Stimulated activated naive CD4-positive, alpha-beta T cell treated with Interleukin-2 at 50 U/mL for 16 hours (primary cell): ENCODE results near the gene HSP90AB1.

ENCODE experiments used
- DNase-seq: peaks from one replicate; lab custom pipeline; 2025; lab: John Stamatoyannopoulos, UW

Gene HSP90AB1

DNA sequence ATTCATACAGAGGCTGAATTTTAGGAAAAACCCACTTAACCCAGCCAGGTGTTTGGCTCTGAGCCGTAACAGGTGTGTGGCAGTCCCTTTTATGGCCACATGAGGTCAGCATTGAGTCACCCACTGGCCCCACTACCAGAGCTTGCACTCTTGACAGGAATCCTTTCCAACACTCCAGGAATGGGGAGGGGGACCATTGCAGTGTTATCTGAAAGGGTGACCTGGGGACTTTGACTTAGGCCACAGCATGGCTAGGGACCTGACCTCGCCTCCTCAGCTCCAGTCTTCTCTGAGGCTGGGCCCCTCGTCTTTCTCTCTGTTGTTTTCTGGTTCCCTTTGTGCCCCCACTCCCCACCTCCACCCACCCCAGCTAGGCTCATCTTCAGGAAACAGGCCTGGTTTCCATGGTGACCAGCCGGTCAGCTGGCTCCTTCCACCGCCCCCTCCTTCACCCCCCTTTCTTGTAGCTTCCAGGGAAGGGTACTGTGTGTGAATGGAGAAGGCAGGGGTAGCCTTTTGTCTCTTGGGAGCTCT, 21.3 kb downstream of the HSP90AB1 start:
- peak; percentile 34 for DNase-seq

DNA sequence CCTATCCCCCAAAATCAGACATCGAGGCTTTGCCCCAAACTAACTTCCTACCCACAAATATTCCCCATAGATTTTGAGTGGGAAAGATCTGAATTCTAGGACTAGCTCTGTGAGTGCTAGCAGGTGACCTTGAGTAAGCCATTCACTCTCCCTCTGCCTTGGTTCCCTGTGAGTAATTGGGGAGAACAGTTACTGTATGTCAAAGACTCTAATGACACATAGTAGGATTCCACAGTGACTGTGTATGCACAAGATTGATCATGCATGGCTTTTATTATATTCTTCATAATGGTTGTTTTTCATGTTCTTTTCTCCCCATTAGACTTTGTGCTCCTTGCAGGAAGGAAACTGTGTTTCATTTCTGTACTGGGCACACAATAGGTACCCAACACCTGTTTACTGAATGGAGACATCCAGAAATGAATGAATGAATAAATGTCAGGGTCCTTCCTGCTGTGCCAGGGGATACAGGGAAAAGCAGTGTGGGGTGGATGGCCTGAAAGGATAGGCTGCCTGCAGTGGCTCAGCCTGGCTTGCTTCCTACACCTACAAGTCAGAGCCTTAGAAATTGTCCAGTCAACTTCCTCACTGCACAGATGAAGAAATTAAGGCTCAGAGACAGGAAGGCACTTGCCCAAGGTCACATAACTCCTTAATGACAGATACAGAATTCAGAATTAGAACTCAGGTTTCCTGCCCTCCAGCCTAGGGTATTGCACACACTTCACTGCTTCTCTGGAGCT, 22.4 kb downstream of the HSP90AB1 start:
- DNase-seq: no peak

DNA sequence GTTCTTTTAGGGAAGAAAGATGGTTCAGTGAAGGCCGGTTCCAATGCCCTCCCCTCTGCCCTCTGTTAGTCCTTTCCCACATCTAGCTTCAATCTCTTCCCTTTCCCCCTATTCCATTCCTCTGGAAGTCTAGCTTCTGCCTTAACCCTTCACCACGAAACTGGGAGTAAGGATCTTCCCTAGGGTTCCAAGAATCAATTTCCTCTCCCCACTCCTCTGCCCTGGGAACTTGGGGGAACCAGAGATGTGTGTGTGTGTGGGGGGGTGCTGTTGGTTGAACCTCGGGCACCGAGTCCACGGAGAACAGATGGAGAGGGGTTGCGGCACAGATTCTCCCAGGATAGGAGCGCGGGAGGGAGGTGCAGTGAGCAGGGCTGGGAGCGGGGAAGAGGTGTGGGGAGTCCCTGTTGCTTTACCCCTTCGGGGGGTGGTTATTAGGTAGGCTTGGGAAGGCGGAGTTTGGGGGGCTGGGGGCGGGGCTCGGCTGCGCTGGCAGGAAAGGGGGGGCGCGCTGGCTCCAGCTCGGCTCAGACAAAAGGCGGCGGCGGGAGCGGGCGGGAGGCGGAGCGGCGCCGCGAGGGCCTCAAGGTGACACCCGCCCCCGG, 23.1 kb downstream of the HSP90AB1 start, which contains the start of gene TMEM151B:
Gene TMEM151B, plus strand, starts transcription at position 530 of the 605 bp plus-strand sequence. CDS start 293 bp downstream, outside the sequence.
- DNase-seq: no peak

DNA sequence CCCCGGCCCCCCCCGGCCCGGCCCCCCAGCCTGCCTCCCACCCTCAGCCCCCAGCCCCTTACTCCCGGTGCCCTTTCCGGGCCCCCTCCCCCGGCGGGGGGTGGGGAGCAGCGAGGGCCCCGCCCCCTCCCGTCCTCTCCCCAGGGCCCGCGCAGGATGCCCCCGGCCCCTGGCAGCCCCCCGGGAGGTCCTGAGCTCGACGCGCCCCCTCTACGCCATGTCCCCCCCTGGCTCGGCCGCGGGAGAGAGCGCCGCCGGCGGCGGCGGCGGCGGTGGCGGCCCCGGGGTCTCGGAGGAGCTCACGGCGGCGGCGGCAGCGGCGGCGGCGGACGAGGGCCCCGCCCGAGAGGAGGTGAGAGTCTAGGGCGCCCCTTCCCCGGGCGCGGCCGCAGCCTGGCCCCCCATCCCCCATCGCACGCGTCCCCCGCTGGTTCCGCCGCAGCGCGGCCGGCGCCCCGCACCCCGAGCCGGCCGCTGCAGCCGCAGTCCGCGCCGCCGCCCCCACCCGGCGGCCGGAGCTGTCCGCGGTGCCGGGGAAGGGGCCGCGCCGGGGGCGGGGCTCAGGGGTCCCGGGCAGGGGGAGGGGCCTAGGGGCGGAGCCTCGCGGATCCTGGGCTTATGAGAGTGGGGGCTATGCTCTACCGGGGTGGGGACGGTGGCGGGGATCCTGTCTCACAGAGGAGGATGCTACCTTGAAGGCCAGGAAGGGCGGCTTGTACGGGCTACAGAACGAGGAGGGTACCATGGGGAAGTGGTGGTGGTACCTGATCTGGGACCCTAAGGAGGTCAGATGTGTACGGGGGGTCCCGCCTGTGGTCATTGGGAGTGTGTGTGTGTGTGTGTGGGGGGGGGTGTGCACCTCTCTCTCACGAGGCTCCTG, 23.9 kb downstream of the HSP90AB1 start:
- DNase-seq: no peak

DNA sequence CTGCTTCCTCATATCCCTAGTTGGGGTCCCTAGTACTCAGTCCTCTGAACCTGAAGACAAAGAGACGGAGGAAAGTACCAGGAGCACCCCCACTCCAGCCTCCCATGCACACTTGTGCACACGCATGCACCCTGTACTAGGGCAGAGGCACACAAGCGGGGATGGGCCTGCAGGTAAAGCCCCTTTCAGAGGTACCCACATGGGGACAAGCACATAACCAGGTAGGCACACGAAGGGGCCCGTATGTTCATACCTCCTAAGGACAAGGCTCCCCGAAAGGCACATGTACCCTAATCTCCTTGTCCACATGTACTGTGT, 24.5 kb downstream of the HSP90AB1 start:
- no peak for DNase-seq

DNA sequence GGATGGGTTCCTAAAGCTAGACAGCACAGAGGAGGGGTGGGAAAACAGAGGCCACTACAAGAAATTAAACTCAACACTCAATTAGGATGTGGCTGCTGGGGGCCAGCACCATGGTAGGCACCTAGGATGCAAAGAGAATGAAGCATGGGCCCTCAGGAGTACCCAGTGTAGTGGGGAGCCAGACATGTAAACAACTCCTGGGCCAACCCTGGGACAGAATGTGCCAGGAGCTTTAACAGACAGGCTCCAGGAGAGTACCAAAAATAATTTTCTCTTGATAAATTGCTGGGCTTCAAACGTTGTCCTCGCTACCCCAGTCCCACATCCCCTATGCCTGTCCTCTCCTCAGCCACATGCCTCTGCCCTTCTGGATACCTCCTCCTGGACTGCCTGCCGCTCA, 25.0 kb downstream of the HSP90AB1 start:
- no peak for DNase-seq

DNA sequence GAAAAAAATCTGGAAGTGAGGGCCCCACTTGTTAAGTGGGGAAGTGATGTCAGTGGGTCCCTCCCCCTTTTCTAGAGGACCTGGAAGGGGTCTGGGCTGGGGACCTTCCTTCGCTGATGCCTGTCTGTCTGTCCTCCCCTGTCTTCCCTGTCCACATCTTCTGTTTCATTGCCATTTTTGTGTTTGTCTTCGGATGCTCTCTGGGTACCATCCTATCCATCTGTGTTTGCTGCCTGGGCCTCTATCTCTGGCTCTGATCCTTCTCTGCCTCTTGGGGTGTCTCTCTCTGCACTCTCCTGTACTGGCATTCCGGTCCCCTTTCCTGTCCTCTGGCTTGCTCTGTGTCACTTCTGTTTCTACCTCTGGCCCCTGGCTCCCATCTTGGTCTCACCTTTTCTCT, 25.6 kb downstream of the HSP90AB1 start:
- no peak for DNase-seq

DNA sequence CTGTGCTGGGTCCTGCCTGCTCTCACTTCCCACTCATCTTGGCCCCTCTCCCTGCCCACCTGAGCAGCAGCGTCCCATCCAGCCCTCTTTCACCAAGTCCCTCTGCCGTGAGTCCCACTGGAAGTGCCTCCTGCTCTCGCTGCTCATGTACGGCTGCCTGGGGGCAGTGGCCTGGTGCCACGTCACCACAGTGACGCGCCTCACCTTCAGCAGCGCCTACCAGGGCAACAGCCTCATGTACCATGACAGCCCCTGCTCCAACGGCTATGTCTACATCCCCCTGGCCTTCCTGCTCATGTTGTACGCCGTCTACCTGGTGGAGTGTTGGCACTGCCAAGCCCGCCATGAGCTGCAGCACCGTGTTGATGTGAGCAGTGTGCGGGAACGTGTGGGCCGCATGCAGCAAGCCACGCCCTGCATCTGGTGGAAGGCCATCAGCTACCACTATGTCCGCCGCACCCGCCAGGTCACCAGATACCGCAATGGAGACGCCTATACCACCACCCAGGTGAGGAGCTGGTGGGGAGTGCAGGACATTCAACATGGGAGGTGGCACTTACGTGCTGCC, 26.2 kb downstream of the HSP90AB1 start:
- no peak for DNase-seq

DNA sequence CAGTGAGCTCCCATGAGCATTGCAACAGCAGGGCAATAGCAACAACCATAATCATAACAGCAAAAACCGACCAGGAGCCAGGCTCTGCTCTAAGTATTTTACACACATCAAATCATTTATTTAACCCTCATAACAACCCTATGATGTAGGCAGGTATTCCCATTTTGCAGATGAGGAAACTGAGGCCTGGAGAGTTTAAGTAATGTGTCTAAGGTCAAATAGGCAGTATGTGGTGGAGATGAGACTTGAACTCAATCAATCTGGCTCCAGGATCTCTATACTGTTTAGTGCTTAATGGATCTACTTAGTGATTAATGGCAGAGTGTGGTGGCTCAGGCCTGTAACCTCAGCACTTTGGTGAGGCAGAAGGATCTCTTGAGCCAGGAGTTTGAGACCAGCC, 26.7 kb downstream of the HSP90AB1 start:
- DNase-seq: no peak

DNA sequence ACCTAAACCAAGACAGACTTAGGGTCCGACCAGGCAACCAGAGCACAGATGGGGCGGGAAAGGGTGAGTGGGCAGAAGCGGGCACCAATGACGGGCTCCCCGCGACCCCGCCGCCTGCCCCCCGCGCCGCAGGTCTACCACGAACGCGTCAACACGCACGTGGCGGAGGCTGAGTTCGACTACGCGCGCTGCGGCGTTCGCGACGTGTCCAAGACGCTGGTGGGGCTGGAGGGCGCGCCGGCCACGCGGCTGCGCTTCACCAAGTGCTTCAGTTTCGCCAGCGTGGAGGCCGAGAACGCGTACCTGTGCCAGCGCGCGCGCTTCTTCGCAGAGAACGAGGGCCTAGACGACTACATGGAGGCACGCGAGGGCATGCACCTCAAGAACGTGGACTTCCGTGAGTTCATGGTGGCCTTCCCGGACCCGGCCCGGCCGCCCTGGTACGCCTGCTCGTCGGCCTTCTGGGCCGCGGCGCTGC, 28.4 kb downstream of the HSP90AB1 start:
- DNase-seq: no peak

DNA sequence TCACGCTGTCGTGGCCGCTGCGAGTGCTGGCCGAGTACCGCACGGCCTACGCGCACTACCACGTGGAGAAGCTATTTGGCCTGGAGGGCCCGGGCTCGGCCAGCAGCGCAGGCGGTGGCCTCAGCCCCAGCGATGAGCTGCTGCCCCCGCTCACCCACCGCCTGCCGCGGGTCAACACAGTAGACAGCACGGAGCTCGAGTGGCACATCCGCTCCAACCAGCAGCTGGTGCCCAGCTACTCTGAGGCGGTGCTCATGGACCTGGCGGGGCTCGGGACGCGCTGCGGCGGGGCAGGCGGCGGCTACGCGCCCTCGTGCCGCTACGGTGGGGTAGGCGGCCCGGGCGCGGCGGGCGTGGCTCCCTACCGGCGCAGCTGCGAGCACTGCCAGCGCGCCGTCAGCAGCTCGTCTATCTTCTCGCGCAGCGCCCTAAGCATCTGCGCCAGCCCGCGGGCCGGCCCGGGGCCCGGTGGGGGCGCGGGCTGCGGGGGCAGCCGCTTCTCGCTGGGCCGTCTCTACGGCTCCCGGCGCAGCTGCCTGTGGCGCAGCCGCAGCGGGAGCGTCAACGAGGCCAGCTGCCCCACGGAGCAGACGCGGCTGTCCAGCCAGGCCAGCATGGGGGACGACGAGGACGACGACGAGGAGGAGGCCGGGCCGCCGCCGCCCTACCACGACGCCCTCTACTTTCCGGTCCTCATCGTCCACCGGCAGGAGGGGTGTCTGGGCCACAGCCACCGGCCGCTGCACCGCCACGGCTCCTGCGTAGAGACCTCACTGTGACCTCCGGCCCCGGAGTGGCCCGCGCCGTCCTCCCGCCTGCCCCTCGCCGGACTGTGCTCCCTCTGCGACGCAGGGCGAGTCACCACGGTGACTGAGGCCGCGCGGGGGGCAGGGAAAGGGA, 29.1 kb downstream of the HSP90AB1 start:
- DNase-seq: no peak

DNA sequence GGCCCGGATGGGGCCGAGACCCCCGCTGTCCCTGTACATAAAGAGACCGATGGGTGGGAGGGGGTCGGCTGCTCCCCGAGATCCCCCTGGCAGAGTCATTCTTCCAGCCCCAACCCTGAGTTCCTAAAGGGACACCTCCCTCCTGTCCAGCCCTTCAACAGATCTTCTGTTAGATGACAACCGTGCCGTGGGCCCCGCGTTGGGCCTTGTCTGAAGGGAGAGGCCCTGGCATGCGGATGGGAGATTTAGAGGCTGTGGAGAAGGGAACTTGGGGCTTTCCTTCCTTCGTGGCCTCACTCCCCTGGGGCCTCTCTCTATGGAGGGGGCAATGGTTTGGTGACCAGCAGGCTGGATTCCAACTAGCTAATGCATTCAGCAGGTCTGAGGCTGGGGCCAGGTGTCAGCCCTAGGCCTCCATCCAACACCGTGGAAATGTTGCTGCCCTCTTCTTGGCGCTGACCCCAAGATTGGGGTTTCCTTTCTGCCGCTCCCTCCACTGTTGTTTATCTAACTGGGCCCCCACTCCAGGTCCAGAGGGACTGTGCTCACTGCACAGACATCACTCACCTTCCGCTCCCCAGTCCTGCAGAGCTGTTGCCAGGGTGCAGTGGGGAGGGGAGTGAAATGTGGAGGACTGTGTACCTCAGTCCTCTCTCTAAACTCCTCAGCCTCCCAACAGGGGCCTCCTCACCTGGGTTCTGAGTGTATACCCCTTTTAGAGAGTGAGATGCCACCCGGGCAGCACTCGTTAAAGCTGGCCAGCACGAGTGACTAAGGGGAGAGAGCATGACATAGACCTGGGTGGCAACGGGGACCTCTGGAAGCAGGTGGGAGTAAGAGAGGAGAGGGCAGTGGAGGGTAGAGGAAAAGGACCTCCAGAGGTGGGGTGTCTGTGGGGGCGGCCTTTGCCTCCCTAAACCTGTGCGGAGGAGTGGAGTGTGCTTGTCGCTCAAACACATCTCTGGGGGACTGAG, 30.1 kb downstream of the HSP90AB1 start:
- DNase-seq: no peak

DNA sequence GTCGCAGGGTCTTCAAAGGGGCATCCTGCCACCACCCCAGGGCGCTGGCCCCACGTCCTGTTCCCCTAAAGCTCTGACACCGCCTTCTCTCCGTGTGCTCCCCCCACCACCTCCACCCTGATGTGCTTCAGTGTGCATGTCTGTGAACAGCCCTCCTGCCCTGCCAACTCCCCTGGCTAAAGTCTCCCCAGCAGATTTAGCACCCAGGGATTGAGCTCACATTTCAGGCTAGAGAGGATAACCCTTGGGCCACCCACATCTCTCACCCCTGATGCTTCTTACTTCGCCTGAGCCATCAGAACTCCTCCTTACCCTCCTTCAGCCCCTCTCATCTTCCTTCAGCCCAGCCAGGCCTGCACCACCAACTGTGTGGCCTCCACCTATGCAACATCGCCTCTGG, 30.9 kb downstream of the HSP90AB1 start:
- no peak for DNase-seq

DNA sequence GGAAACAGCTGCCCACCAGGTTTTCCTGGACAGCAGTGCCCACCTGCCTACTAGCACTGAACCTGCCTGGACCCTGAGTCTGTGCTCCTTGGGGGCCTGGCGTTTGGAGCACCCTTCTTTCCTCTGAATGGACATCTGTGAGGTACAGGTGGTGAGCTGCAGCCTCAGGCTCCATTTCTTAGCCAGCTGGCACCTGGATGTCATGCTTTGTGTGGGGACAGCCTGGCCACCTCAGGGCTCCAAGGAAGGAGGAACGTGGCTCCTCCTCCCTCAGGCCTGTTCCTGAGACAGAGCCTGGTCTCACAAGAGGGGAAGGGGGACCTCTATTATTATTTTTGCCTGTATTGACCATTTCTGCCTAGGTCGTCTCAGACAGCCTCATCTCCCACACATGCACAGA, 31.4 kb downstream of the HSP90AB1 start:
- no peak for DNase-seq

DNA sequence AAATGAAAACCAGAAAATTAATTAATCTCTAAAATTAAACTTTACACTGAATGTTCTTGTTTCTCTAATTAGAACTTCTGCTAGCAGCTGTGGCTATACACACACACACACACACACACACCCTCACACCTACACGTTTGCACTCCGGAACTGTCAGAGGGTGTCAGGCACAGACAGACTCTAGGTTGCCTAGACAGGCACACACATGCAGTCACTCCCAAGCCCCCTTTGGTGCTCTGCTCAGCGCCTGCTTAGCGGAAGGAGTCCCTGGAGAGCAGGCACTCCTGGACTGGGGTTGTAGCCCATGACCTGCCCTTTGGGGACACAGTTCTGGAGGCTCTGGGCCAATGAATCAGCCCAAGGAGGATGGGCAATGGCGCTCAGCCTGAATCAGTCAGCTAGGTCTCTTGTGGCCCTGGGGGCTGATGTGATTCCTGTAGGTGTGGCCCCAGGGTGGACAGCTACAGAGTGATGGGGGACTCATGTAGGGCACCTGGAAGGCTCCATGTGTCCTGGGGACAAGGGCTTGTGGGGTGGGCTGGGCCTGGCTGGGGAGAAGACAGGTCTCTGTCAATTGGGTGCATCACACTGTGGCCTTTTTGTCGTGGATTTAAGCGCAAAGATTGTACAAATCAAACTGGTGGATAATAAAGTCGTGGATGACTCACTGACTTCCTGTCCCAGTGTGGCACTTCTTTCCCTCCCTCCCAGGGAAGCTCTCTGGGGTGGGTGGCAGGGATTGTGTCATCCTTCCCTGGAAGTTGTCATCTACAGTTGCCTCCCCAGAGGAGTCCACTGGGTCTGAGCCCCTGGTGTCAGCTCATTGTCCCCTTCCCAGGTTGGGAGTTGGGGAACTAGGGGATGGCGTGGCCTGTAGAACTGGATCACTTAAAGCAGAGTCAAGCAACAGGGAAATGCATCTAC, 32.1 kb downstream of the HSP90AB1 start:
- DNase-seq: no peak

DNA sequence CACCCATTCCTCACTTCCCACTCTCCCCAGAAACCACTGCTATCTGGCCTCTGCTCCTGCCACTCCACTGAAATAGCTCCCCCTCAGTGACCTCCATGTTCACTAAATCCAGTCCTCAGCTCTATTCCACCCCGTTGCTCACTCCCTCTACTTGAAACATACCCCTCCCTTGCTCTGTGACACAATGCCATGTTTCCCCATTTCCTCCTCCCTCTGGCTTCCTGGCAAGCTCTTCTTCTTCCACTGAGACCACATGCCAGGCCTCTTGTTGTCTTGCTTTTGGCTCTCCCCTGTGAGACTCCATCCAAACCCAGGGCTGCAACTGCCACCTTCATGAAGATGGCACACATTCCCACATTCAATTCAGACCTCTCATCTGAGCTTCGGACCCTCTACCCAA, 37.2 kb downstream of the HSP90AB1 start:
- DNase-seq: no peak

DNA sequence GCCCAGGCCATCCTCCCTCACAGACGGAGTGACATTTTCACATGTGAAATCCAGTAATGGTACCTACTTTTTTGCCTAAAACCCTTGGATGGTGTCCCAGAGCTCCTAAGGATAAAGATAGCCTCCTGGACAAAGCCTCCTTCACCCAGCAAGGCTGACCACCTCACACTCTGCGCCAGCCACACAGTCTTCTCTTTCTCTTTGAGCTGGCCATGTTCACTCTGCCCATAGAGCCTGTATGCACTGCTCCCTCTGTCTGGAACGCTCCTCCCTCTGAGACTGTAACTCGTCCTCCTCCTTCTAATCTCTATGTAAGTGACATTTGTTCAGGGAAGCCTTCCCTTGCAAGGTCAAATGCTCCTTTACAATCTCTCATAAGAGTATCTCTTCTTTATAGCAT, 38.0 kb downstream of the HSP90AB1 start:
- DNase-seq: no peak

DNA sequence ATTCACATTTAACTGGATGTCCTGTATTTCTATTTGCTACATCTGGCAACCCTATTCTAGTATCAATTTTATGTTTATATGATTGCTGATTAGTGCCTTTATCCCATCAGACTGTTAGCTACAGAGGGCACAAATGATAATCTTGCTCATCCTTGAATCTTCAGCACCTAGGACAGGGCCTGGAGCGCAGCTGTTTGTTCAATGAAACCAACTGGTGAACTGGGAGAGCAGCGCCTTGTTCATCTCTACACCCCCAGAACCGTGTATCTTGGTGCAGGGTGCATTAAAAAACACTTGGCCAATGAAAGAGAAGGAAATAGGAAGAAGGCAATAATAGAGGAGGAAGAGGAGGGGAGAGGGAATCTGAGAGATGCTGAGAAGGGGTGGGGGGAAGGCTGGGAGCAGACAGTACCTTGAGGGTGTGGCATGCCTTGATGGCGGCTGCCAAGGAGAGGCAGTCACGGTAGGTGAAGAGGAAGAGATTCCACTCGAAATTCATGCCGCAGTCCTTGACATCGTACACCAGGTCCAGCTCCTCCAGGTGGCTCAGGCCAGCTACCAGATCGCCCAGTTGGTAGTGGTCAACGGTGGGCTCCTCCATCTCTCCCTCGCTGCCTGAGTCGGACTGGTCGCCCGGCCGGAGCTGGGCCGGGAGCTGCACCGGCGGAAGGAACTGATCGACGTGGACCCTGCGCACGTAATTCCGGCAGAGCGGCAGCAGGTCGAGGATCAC, 38.8 kb downstream of the HSP90AB1 start:
- no peak for DNase-seq
